ENCODE measurements around the gene ABTB1. TPM values are rescaled to one million over a fixed set of nuclear protein-coding genes. Genes with fewer than 3 reads are reported as not detected.

Gene ABTB1
- total and polyA plus RNA-seq, 2 of the 13 experiments (the other 11 are each of a cell fraction or from before 2014, with no cell fraction given) = 0.42 to 14.5 TPM

DNA sequence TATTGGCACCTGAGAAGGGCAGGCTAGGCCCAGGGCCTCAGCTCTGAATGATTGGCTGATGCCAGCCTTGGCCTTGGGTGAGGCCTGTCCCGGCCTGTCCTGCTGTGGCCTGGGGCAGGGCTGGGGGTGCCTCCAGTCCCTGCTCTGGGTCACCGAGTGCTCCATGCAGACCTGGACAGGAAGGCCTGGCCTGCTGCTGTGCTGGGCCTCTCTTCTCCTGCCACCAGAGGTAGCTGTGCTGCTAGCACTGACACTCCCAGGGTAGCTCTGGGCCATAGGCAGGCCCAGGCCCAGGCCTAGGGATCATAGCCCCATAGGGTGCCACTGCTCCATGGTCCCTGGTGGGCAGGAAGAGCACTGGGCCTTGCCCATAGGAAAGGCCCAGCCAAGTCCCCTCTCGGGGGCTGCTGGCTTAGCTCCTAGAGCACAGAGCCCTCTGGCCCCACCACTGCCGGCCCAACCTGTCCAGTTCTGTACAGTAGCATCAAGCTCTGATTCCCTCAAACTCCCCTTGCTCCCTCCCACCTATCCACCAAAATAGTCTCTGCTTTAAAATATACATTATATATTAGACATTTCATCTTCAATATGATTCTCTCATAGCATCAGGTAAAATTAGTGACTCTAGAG lies 18.2 kb downstream of the ABTB1 start (continued):
- TF ChIP-seq MAZ (IDR thresholded peaks at IDR 0.05; ENCODE audit: borderline replicate concordance, low read depth, low read length) (no peak), MAZ (CRISPR knock-in tag; IDR thresholded peaks at IDR 0.05; ENCODE audit: low read depth) (no peak), REPIN1 (CRISPR knock-in tag; IDR thresholded peaks at IDR 0.05; ENCODE audit: borderline replicate concordance, low read depth) (no peak), RAD21 (CRISPR knock-in tag; IDR thresholded peaks at IDR 0.05) (peak; percentile 81), PITX1 (CRISPR knock-in tag; IDR thresholded peaks at IDR 0.05) (no peak), BRD4 (CRISPR knock-in tag; IDR thresholded peaks at IDR 0.05) (no peak), KMT2B (CRISPR knock-in tag; IDR thresholded peaks at IDR 0.05) (no peak), ZNF510 (CRISPR knock-in tag; IDR thresholded peaks at IDR 0.05; ENCODE audit: low read depth) (no peak), ARID2 (CRISPR knock-in tag; IDR thresholded peaks at IDR 0.05; ENCODE audit: borderline replicate concordance) (no peak), THAP11 (CRISPR knock-in tag; IDR thresholded peaks at IDR 0.05) (peak; percentile 65), GFI1 (CRISPR knock-in tag; IDR thresholded peaks at IDR 0.05; ENCODE audit: borderline replicate concordance) (no peak), MTF1 (CRISPR knock-in tag; IDR thresholded peaks at IDR 0.05) (no peak), NR2F6 (IDR thresholded peaks at IDR 0.05) (no peak), NR2F6 (CRISPR knock-in tag; IDR thresholded peaks at IDR 0.05) (peak; percentile 33; the same call in 1 of the 2 replicates), HMG20A (CRISPR knock-in tag; IDR thresholded peaks at IDR 0.05; ENCODE audit: borderline replicate concordance) (no peak), ZNF670 (CRISPR knock-in tag; IDR thresholded peaks at IDR 0.05; ENCODE audit: borderline replicate concordance) (no peak), ZNF672 (CRISPR knock-in tag; IDR thresholded peaks at IDR 0.05) (no peak), FOXK2 (IDR thresholded peaks at IDR 0.05) (no peak), ZNF605 (CRISPR knock-in tag; IDR thresholded peaks at IDR 0.05) (no peak), ZNF382 (CRISPR knock-in tag; IDR thresholded peaks at IDR 0.05; ENCODE audit: borderline replicate concordance) (no peak), SNRNP70 (IDR thresholded peaks at IDR 0.05; ENCODE audit: low read depth, low read length) (no peak), ZSCAN30 (CRISPR knock-in tag; IDR thresholded peaks at IDR 0.05) (no peak)
- TF ChIP-seq, protein P1, sequence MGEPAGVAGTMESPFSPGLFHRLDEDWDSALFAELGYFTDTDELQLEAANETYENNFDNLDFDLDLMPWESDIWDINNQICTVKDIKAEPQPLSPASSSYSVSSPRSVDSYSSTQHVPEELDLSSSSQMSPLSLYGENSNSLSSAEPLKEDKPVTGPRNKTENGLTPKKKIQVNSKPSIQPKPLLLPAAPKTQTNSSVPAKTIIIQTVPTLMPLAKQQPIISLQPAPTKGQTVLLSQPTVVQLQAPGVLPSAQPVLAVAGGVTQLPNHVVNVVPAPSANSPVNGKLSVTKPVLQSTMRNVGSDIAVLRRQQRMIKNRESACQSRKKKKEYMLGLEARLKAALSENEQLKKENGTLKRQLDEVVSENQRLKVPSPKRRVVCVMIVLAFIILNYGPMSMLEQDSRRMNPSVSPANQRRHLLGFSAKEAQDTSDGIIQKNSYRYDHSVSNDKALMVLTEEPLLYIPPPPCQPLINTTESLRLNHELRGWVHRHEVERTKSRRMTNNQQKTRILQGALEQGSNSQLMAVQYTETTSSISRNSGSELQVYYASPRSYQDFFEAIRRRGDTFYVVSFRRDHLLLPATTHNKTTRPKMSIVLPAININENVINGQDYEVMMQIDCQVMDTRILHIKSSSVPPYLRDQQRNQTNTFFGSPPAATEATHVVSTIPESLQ (CRISPR knock-in tag; conservative IDR thresholded peaks at IDR 0.05) = no peak
- TF ChIP-seq, protein P2, sequence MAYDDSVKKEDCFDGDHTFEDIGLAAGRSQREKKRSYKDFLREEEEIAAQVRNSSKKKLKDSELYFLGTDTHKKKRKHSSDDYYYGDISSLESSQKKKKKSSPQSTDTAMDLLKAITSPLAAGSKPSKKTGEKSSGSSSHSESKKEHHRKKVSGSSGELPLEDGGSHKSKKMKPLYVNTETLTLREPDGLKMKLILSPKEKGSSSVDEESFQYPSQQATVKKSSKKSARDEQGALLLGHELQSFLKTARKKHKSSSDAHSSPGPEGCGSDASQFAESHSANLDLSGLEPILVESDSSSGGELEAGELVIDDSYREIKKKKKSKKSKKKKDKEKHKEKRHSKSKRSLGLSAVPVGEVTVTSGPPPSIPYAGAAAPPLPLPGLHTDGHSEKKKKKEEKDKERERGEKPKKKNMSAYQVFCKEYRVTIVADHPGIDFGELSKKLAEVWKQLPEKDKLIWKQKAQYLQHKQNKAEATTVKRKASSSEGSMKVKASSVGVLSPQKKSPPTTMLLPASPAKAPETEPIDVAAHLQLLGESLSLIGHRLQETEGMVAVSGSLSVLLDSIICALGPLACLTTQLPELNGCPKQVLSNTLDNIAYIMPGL (CRISPR knock-in tag; IDR thresholded peaks at IDR 0.05; ENCODE audit: borderline replicate concordance in 1 of 2, low read depth in 1 of 2) = peak; percentile 37 to 54; a peak in 2 of 4 replicates
- TF ChIP-seq, protein P3, sequence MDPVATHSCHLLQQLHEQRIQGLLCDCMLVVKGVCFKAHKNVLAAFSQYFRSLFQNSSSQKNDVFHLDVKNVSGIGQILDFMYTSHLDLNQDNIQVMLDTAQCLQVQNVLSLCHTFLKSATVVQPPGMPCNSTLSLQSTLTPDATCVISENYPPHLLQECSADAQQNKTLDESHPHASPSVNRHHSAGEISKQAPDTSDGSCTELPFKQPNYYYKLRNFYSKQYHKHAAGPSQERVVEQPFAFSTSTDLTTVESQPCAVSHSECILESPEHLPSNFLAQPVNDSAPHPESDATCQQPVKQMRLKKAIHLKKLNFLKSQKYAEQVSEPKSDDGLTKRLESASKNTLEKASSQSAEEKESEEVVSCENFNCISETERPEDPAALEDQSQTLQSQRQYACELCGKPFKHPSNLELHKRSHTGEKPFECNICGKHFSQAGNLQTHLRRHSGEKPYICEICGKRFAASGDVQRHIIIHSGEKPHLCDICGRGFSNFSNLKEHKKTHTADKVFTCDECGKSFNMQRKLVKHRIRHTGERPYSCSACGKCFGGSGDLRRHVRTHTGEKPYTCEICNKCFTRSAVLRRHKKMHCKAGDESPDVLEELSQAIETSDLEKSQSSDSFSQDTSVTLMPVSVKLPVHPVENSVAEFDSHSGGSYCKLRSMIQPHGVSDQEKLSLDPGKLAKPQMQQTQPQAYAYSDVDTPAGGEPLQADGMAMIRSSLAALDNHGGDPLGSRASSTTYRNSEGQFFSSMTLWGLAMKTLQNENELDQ (CRISPR knock-in tag; IDR thresholded peaks at IDR 0.05; ENCODE audit: borderline replicate concordance) = no peak

All from HepG2 (cell line).